ENCODE measurements around the gene CRTC3. TPM values are rescaled to one million over a fixed set of nuclear protein-coding genes. Genes with fewer than 3 reads are reported as not detected.

Gene CRTC3
- total and polyA plus RNA-seq, 2 of the 4 experiments (the other 2 are of a cell fraction) = 4.7 to 14.8 TPM

GRCh38 chr15:90482124-90483011, 47.4 kb upstream of the CRTC3 start:
- no peak overlapping the region for H3K27ac ChIP-seq (ENCODE audit: insufficient read depth, low read length)
- no peak overlapping the region for H4K91ac ChIP-seq (ENCODE audit: insufficient read depth, low read depth, low read length)
- no TSS peak for BruUV-seq (replicated peaks)
- CTCF ChIA-PET = interaction anchor here (0.5 to 3.3 kb wide), 8 partner anchors 15 to 248 kb away, joined by 3 to 34 read pairs (median 4); partner anchors contain the start of genes CIB1 and GDPGP1
- H2BK15ac ChIP-seq (ENCODE audit: low read depth, low read length) = no peak overlapping the region
- POLR2A ChIA-PET (ENCODE audit: unreplicated experiment) = no interaction called here
- peaks cover 48% of the 10 kb centered on the region for H3K36me3 ChIP-seq (ENCODE audit: control insufficient read depth, insufficient read depth, low read length)
- DNase-seq (peak; percentile 66), ATAC-seq (ENCODE audit: low read depth) (peak; percentile 80)
- no peak overlapping the region for H3K14ac ChIP-seq (replicated peaks; ENCODE audit: low read depth, low read length)
- H2BK120ac ChIP-seq (ENCODE audit: low read depth, low read length) = no peak overlapping the region
- intact Hi-C loops (cut with micrococcal nuclease) (loop anchor here (1.0 to 5.0 kb wide), 3 partner anchors 45 to 162 kb away; no protein-coding TSS in a partner anchor), in situ Hi-C loops (cut with MboI; ENCODE audit: low sequenced_read_pairs) (no loop called here), dilution Hi-C loops (cut with HindIII; ENCODE audit: low sequenced_read_pairs, unreplicated experiment) (no loop called here)
- no peak overlapping the region for H3K18ac ChIP-seq (ENCODE audit: low read depth, low read length)
- no peaks in the 10 kb centered on the region for H3K27me3 ChIP-seq (ENCODE audit: control insufficient read depth, insufficient read depth, low read length)
- H2AK5ac ChIP-seq (ENCODE audit: low read depth, low read length) = no peak overlapping the region
- no peak overlapping the region for H3K4me2 ChIP-seq (ENCODE audit: low read depth, low read length)
- H3K79me1 ChIP-seq (ENCODE audit: low read depth in 1 of 2, low read length in 2 of 2) = peaks cover 14 to 50% of the 10 kb centered on the region in 2 experiments
- H3K9ac ChIP-seq (ENCODE audit: low read depth, low read length) = no peak overlapping the region
- no peaks in the 10 kb centered on the region for H3K4me1 ChIP-seq (ENCODE audit: control insufficient read depth, insufficient read depth, low read length)
- no peak overlapping the region for H3K4ac ChIP-seq (ENCODE audit: low read depth, low read length)
- H3K4me3 ChIP-seq (ENCODE audit: insufficient read depth, low read depth, low read length) = no peak overlapping the region
- peaks cover under 1% of the 10 kb centered on the region; the same call in 1 of the 2 replicates for H3K9me1 ChIP-seq (ENCODE audit: insufficient read depth, low read length)
- H2AFZ ChIP-seq (replicated peaks; ENCODE audit: low read length, poor library complexity) = no peak overlapping the region
- TF ChIP-seq SMC3 (IDR thresholded peaks at IDR 0.05; ENCODE audit: low read depth, low read length) (peak; percentile 89), CTCF (conservative IDR thresholded peaks at IDR 0.05; ENCODE audit: low read depth, low read length) (peak; percentile 77), ELK1 (IDR thresholded peaks at IDR 0.05; ENCODE audit: borderline replicate concordance, low read depth, low read length) (no peak), RAD21 (IDR thresholded peaks at IDR 0.05; ENCODE audit: low read length) (peak; percentile 89), MAZ (IDR thresholded peaks at IDR 0.05; ENCODE audit: borderline replicate concordance, low read depth, low read length) (no peak), RCOR1 (IDR thresholded peaks at IDR 0.05; ENCODE audit: insufficient replicate concordance, low read length) (no peak), MAFK (IDR thresholded peaks at IDR 0.05; ENCODE audit: low read depth, low read length) (no peak)
- no peak overlapping the region for H3K23ac ChIP-seq (ENCODE audit: low read depth, low read length)
- H3K9me3 ChIP-seq (ENCODE audit: control insufficient read depth, insufficient read depth, low read length) = no peaks in the 10 kb centered on the region
- H3K56ac ChIP-seq (ENCODE audit: extremely low read depth, insufficient read depth, low read length) = no peak overlapping the region
- H2BK20ac ChIP-seq (ENCODE audit: low read depth, low read length) = no peak overlapping the region
- H2BK5ac ChIP-seq (ENCODE audit: low read depth, low read length, poor library complexity, severe bottlenecking) = no peak overlapping the region
- no peaks in the 10 kb centered on the region for H4K20me1 ChIP-seq (ENCODE audit: insufficient read depth, low read length)
- no peak overlapping the region for H4K8ac ChIP-seq (ENCODE audit: low read depth in 2 of 2, low read length in 2 of 2)
- 50% methylated on average over 2 of the region's 7 CpGs; no CpG with 5 or more reads in 1 of the 2 experiments for WGBS, 2 experiments (ENCODE audit: extremely low coverage in 2 of 2, insufficient read length in 1 of 2)
- no peak overlapping the region for H2AK9ac ChIP-seq (replicated peaks; ENCODE audit: low read depth, low read length, poor library complexity)
- H4K5ac ChIP-seq (ENCODE audit: low read depth, low read length) = no peak overlapping the region
